ENCODE results near the gene UNC93B1.
"Not testable (repeated sequence)": the region's sequence is repeated elsewhere in the genome, so short reads cannot be mapped to it uniquely, and the experiment has no call there.

The UNC93B1 gene

GRCh38 chr11:68007498-68008380 is 3.8 kb upstream of the UNC93B1 start:
- no peak for DNase-seq

DNA sequence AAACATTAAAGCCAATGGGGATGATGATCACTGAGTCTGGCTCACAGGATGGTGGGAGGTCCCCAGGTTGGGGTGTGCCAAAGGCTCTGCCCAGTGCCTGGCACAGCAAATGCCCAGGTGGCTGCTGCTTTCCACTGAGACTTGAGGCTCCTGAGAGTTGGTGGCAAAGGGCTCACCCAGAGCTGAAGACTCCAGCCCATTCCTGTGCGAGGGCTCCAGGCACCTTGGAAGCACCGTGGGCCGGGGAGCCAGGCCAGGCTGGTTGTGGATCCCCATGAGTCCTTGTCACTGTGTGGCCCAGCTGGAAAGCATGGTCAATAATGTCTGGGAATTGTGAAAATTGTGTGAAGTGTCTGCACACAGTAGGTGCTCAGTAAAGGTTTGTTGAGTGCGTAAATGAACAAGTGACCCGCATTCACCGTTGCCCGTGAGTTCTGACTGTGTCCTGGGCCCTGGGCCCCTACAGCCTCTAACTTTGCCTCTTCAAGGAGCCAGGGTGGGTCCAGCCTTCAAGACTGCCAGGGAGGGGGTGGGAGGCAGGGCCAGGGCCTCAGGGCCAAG is 2.8 kb upstream of the UNC93B1 start:
- no peak for DNase-seq

GRCh38 chr11:68004551-68005335 is 846 bp upstream of the UNC93B1 start:
- no peak for DNase-seq

GRCh38 chr11:68002938-68003845 is 705 bp downstream of the UNC93B1 start:
- DNase-seq = no peak

DNA sequence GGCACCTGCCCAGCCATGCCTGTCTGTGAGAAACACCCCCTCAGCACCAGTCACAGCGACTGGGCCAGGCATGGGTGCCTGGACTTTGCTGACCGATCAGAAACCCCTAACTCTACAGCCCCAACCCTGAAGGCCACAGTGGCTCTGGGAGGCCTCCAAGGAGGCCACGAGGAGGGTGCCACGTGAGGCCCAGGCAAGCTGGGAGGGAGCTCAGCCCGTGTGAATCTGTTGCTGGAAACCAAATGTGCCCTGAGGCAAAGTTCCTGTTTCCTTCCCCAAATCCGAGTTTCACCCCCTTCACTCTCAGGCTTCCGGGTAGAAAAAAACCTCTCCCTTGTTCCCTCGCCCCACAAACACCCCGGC is 1.3 kb downstream of the UNC93B1 start:
- no peak for DNase-seq

- no peak for DNase-seq
These were observed 4.2 kb downstream of the UNC93B1 start for GRCh38 chr11:67999704-68000103.

DNA sequence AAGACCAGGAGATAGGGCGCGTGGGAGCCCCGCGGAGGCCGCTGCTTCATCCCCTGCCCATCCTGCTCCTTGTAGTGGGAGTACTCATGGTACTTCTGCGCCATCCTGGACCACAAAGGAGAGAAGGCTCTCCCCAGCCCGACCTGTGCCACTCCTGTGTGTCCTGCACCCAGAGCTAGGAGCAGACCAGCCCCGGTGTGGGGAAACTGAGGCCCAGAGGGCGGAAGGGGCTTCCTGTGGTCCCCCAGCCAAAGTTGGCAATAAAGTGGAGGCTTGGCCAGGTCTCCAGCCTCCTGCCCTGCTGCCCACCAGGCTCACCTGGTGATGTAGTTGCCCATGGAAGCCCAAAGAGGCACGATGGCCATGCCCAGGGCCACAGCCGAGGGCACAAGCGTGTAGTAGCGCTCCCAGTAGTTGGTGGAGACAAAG is 4.7 kb downstream of the UNC93B1 start:
- DNase-seq = no peak

- DNase-seq = no peak
These were observed 5.5 kb downstream of the UNC93B1 start for GRCh38 chr11:67998150-67999045.

DNA sequence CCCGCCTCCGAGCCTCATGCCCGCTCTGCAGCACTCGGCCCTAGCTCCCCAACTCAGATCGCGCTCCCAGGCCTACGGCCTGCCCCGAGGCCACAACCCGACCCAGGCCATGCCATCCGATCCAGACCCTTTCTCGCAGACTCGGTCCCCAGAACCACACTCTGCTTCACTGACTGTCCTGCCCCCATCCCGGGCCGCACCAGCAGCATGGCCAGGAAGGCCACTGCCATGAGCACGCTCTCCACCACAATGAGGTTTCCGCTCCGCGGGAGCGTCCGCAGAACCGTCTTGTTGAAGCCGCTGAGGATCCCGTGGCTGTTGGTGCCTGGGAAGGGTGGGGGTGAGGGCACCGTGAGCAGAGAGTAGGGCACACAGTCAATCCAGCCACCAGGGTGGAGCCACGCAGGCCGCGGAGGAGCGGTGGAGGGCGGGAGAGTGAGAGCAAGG is 6.4 kb downstream of the UNC93B1 start:
- no peak for DNase-seq

GRCh38 chr11:67996622-67997474 is 7.0 kb downstream of the UNC93B1 start:
- no peak for DNase-seq

DNA sequence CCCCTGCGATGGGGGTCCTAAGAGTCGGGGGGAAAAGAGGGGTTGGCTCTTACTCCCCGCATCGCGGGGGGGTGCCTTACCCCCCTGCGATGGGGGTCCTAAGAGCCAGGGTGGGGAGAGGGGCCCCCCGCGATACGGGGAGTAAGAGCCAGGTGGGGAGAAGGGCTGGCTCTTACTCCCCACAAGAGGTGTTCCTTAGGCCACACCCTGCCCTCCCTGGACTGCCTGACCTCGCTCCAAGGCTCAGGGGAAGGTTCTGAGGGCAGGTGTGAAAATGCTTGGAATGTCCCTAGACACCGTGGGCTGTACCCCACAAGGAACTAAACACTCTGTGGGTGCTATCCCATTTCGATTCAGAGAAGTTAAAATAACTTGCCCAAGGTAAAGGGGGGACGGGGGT is 7.8 kb downstream of the UNC93B1 start:
- no peak for DNase-seq

DNA sequence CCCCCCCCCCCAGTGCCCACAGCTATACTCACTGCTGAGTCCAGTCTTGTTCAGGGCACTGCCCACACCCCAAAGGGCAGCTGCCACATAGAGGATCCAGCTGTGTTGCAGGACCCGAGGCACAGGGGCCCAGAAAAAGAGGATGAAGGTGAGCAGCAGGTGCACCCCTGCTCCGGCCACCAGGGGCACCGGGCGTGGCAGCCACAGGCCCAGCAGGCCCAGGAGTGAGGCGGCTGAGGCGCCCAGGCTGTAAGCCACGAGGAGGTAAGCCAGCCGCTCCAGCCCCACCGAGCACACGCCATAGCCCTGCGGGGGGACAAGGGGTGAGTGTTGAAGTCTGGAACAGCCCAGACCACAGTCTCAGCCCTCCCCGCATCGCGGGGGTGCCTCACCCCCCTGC is 8.3 kb downstream of the UNC93B1 start:
- not testable (repeated sequence) for DNase-seq

DNA sequence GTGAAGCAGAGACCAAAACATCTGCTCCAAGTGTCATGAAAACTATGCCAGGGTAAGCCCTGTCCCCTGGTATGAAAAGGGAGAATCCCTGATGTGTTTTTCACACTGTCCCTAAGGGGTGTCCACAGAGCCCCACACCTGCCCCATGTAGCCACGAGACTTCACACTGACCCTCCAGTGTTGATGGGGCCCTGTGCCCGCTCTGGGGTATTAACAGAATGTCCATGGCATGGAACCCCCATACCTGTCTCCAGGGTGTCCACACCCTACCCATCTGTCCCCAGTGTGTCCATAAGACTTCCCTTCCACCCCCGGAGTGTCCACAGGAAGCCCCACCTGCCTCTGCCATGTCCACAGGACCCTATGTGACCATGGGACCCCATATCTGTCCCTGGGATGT is 8.8 kb downstream of the UNC93B1 start:
- DNase-seq = not testable (repeated sequence)

DNA sequence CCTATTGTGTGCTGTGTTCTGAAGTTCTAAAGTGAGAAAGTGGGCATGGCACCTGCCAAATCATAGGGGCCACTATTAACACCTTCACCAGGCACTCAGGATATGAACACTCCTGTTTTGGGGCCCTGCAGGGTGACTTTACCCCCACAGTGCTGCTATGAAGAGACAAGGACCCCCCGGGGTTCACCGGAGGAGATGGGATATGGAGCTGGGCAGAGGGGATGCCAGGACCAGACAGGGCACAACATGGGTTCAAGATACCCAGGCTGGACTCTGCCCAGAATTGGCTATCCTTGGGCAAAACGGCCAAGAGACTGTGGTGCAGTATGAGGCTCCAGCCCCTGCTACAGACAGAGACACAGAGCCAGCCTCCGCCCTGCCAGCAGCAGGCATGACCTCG is 9.5 kb downstream of the UNC93B1 start:
- not testable (repeated sequence) for DNase-seq

DNA sequence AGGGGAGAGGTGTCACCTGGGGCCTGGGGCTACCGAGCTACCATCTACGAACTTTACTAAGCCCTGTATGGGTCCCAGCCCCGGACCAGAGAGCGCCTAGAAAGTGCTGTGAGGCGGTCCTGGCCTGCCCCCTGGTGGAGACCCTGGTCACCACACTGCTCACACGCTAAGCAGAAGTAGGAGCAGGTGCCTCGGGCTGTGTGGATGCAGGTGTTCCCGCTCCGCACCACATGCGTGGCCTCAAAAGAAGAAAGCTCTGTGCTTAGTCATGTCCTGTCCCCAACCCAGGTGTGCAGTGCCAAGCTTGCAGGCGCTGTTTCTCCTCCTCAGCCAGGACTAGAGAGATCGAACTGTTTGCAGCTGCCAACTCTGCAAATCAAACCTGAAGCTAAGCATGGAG is 10.1 kb downstream of the UNC93B1 start:
- DNase-seq = not testable (repeated sequence)

DNA sequence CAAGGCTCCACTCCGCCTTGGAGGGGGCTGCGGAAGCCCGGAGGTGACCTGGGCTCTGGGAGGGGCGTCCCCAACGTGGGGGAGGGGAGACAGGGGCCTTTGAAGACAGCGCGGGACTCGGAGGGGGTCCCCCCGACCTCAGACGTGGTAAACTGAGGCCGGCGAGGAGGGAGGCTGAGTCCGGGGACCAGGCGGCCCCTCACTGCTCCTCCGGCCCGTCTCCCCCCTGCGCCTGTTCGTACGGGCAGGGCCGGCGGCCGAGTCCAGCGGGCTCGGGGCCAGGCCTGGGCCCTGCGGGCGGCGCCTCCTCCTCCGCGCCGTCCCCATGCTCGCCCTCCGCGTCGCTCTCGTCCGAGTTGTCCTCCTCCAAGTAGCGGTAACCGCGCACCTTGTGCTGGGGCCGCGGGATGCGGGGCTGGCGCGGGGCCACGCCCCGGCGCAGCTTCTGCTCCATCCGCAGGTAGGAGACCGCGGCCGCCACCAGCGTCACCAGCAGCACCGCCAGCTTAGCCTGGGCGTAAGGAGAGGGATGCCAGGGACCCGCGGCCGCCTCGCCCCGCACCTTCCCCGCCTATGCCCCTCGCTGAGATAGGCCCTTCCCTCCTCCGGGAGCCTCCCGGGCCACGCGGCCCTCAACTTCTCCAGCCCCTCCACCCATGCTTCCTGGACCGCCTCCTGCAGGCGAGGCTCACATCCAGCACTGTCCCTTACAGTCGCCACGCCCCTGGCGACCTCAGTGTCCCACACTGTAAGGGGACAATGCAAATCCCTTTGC is 12.4 kb downstream of the UNC93B1 start:
- DNase-seq = not testable (repeated sequence)

- DNase-seq = not testable (repeated sequence)
These were observed 13.2 kb downstream of the UNC93B1 start for GRCh38 chr11:67990546-67991346.

DNA sequence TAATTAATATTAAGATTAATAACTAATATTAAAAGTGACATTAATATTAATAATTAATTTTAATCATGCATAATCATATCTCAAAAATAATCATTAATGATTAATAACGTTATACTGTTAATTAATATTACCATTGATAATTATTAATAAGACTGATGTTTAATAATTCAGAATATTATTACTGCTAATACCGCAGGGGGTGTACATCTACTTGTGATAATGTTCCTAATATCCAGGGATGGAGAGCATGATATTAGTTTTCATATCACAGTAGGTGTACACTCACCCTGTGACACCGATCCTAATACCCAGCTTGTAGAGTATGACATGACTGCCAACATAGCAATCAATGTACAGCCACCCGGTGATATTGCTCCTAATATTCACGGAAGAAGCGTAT is 18.6 kb downstream of the UNC93B1 start:
- DNase-seq = not testable (repeated sequence)

GRCh38 chr11:67983951-67984350 is 19.9 kb downstream of the UNC93B1 start:
- no peak for DNase-seq

Data from NCI-H1694 (cell line).